Measurements from ENCODE around the gene GGN. TPM values are rescaled to one million over a fixed set of nuclear protein-coding genes. Genes with fewer than 3 reads are reported as not detected.
"Not testable (repeated sequence)": the region's sequence is repeated elsewhere in the genome, so short reads cannot be mapped to it uniquely, and the experiment has no call there.

The GGN gene
- total RNA-seq, 4 donors from 2014 or later: 2.5 to 10.1 (median 6.2) TPM

GRCh38 chr19:38346837-38347236 lies 41.0 kb downstream of the GGN start:
- Histone ChIP-seq H3K4me3 (no peak overlapping the region), H3K4me1 (no peaks in the 10 kb centered on the region), H3K27me3 (no peaks in the 10 kb centered on the region), H3K27ac (no peak overlapping the region), H3K9me3 (no peaks in the 10 kb centered on the region), H3K36me3 (peaks cover 0 to 10% (median 0%) of the 10 kb centered on the region in 3 donors)
- DNase-seq: no peak
- TF ChIP-seq CTCF (IDR thresholded peaks at IDR 0.05) (no peak), POLR2A (IDR thresholded peaks at IDR 0.05) (no peak)

GRCh38 chr19:38340927-38341326 lies 46.9 kb downstream of the GGN start:
- Histone ChIP-seq H3K4me1 (peaks cover 0 to 12% (median 5%) of the 10 kb centered on the region in 4 donors), H3K36me3 (peaks cover 0 to 10% (median 0%) of the 10 kb centered on the region in 3 donors), H3K9me3 (no peaks in the 10 kb centered on the region), H3K27ac (no peak overlapping the region), H3K27me3 (no peaks in the 10 kb centered on the region), H3K4me3 (no peak overlapping the region)
- no peak for DNase-seq
- TF ChIP-seq POLR2A (IDR thresholded peaks at IDR 0.05) (no peak), CTCF (IDR thresholded peaks at IDR 0.05) (no peak)

GRCh38 chr19:38339011-38339410 lies 48.8 kb downstream of the GGN start:
- H3K9me3 ChIP-seq, H3K27me3 ChIP-seq, H3K4me3 ChIP-seq, DNase-seq, H3K27ac ChIP-seq: not testable (repeated sequence)
- peaks cover 0 to 16% (median 5%) of the 10 kb centered on the region in 4 donors for H3K4me1 ChIP-seq
- peaks cover 0 to 10% (median 0%) of the 10 kb centered on the region in 3 donors for H3K36me3 ChIP-seq

GRCh38 chr19:38337360-38337653 lies 50.5 kb downstream of the GGN start:
- Histone ChIP-seq H3K36me3 (no peaks in the 10 kb centered on the region), H3K4me3 (peak overlapping the region; percentile 59 to 77 (median 72)), H3K4me1 (peaks cover 0 to 16% (median 5%) of the 10 kb centered on the region in 4 donors), H3K27me3 (no peaks in the 10 kb centered on the region), H3K9me3 (no peaks in the 10 kb centered on the region), H3K27ac (peak overlapping the region in 3 of 4 donors; percentile 94 to 99 (median 97))
- TF ChIP-seq CTCF (IDR thresholded peaks at IDR 0.05): no peak
- no peak for TF ChIP-seq POLR2A (IDR thresholded peaks at IDR 0.05)
- no peak for DNase-seq

GRCh38 chr19:38336638-38337359 lies 51.0 kb downstream of the GGN start:
- Histone ChIP-seq H3K27me3 (no peaks in the 10 kb centered on the region), H3K4me3 (peak overlapping the region; percentile 59 to 77 (median 72)), H3K9me3 (no peaks in the 10 kb centered on the region), H3K4me1 (peaks cover 0 to 16% (median 5%) of the 10 kb centered on the region in 4 donors), H3K36me3 (no peaks in the 10 kb centered on the region), H3K27ac (peak overlapping the region; percentile 94 to 99 (median 96))
- peak; percentile 98 to 99 (median 99) for DNase-seq
- TF ChIP-seq CTCF (IDR thresholded peaks at IDR 0.05): peak in 1 of 6 experiments; percentile 5
- peak in 1 of 2 donors; percentile 10 for TF ChIP-seq POLR2A (IDR thresholded peaks at IDR 0.05)

- DNase-seq: peak; percentile 94 to 99 (median 97)
- H3K36me3 ChIP-seq: no peaks in the 10 kb centered on the region
- no peaks in the 10 kb centered on the region for H3K27me3 ChIP-seq
- TF ChIP-seq CTCF (IDR thresholded peaks at IDR 0.05) (no peak), POLR2A (IDR thresholded peaks at IDR 0.05) (peak; percentile 61 to 74)
- no peaks in the 10 kb centered on the region for H3K9me3 ChIP-seq
- peak overlapping the region; percentile 94 to 99 (median 96) for H3K27ac ChIP-seq
- H3K4me1 ChIP-seq: peaks cover 0 to 16% (median 5%) of the 10 kb centered on the region in 4 donors
- peak overlapping the region; percentile 59 to 77 (median 72) for H3K4me3 ChIP-seq
These were observed 51.7 kb downstream of the GGN start for GRCh38 chr19:38335949-38336637.

Measured in Peyer's patch (tissue), 4 donors.